Stimulated activated CD8-positive, alpha-beta memory T cell treated with anti-CD3 and anti-CD28 coated beads, Interleukin-4, amount 100 ng/mL, for 1 hour (primary cell): ENCODE data around the gene CROT.
A peak's percentile ranks its signal among the peaks of the same experiment; 100 is the strongest.

ENCODE experiments used
- DNase-seq, 2 donors: peaks; one replicate each; pipeline ENCODE4 v3.0.0-alpha.2; 2020; ENCODE audit warnings: low read depth in 2 of 2, low spot score in 1 of 2

CROT gene

DNA sequence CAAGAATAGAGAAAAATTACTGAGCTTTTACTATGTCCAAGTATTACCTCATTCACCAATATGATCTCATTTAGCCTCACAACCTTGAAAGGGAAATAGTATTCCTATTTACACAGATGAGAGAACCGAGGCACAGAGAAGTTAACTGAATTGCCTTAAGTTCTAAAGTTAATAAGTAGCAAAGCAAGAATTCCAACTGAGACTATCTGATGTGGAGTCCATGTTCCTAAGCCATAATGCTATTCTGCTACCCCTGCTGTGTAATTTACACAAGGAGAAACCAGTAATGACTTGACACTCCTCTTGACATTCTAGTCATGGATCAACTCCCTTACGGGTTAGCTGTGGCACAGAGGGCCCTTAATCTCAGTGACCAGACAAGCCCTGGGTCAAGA, 69.3 kb downstream of the CROT start:
- DNase-seq, result no peak

DNA sequence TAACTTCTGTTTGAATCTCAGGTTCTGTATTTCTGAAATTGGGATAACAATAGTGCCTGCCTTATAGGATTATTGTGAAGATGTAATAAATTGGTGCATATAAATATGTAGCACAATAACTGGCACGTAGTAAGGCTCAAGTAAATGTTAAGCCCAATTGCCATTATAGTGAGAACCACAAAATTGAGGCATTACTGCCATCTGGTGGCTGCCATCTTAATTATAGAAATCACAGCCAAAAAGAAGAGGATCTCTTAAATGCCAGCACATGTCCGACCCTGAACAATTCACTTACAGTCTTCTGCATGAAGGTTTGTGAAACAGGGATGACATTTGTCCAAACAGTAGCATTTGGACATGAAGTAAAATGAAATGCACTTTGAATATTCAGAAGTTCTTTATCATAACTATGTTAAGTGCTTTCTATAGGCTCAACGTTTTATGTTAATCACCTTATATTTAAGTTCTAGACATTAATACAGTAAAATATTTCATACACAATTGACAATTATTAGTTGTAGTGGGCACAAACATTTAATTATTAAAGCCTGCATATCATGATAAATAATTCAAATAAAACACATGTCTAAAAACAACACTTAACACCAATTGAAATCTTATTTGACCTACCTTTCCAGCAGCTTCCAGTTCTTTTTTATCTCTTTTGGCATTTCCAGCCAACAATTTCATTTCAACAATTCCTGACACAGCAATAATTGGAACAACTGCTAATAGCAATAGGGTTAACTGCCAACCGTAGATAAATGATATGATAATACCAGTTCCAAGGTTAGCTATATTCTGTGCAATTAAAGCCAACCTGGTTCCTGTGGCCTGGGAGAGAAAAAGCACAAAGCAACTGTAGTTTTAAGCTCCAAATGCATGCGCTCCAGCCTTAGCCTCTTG, 71.5 kb downstream of the CROT start:
- DNase-seq, result peak; percentile 18 to 53

DNA sequence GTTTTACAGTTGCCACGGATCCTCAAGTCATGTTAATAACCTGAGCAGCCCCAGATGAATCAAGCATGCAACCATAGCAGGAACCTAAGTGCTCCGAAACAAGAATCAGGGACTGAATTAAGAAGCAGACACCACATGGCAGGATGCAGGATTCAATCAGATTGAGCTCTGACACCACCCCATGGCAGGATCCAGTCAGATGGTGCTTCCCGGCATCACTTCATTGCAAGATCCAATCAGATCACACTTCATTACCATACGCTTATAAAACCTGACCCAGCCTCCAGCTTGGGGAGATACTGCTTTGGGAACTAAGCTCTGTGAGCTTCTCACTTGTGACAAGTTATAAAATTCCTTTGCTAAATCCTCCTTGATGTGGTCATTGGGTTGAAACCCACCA, 74.7 kb downstream of the CROT start:
- no peak for DNase-seq

DNA sequence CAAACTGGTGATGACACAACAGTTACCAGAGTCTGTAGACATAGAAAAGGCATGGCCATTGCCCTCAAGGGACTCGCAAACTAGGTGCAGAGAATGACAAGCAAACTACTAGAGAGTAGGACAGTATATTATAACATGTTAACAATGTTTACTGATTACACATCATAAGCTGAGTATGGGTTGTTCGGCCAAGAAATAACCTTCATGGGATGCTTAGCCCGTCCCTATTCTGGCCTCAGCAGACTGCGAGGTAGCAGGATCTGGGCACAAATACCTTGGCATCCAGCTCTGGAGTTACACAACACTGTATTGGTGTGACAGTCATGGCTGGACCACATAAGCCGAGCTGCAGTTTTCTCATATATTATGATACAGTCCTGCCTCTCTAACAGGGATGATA, 78.6 kb downstream of the CROT start:
- DNase-seq, result no peak

DNA sequence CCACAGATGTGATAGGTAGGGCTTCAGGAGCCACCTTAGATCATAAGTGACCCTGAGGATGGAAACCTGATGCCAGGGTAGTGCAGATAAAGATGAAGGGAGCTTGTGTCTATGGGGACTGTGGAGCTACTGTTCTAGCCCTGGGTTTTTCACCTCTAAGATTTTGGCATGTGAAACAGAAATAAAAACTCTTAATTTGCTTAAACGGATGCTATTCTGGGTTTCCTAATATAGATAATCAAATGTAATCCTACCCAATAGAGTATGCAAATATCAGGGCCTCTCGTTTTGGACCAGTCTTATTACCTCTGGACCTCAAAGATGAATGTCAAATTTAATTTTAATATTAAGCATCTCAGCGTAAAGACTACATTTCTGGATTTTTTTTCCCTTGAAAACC, 80.7 kb downstream of the CROT start:
- DNase-seq, result no peak

DNA sequence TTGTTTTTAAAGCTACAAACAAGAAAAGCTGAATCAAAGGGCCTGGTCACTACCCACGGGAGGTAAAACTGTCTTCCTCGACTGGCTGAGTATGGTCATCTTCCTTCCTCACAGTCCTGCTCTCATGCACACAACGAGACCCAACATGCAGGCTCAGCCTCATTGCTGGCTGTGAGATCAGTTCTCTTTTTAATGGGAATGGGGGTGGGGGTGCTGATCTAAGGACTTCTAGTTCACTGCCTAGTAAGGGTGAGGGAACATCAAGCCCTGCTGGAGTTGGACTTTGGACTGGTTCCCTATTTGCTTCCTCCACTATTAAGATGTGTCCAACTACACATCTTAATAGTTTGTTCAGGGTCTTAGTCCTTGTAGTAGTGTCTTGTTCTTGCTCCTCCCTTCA, 81.8 kb downstream of the CROT start:
- no peak for DNase-seq

DNA sequence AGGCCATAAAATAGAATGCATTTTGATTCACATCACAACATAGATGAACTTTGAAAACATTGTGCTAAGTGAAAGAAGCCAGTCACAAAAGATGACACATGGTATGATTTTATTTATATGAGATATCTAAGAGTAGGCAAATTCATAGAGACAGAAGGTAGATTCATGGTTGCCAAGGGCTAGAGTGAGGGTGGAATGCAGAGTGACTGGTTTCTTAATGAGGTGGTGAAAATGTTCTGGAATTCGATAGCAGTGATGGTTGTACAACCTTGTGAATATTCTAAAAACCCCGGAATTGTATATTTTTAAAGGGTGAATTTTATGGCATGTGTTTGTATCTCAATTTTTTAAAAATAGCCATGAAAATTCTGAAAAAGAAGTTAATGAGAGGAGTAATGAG, 87.1 kb downstream of the CROT start:
- DNase-seq, result no peak

DNA sequence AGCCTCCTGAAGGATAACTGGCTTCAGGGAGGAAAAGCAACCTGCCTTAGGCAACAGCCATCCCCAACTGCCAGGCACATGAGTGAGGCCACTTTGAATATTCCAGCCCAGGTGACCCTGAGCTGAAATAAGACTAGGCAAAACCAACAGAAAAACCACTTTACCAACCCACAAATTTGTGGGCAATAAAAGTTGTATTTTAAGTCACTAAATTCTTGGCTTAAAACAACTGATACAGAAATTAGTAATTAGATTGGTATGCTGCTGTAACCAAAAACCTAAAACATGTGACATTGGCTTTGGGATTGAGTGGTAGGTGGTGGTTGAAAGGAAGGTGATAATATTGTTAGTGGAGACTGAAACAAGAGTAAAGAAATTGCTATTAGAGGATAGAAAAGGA, 90.1 kb downstream of the CROT start:
- no peak for DNase-seq

DNA sequence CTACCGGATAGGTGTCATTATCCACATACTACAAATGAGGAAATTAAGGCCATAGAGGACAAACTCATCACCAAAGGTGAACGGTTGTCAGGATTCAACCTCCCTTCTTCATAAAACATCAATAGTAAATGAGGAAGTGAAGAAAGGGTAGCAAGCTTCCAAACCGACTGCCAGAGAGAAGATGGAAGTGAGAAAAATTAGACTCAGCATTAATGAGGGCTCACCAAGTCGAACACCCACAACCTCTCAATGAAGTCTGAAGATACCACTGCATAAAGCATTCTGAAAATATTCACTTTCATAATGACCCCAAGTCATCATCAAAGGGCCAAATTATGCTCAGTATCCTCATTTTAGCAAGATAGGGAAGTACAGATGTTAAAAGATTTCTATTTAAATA, 100.4 kb downstream of the CROT start:
- no peak for DNase-seq

DNA sequence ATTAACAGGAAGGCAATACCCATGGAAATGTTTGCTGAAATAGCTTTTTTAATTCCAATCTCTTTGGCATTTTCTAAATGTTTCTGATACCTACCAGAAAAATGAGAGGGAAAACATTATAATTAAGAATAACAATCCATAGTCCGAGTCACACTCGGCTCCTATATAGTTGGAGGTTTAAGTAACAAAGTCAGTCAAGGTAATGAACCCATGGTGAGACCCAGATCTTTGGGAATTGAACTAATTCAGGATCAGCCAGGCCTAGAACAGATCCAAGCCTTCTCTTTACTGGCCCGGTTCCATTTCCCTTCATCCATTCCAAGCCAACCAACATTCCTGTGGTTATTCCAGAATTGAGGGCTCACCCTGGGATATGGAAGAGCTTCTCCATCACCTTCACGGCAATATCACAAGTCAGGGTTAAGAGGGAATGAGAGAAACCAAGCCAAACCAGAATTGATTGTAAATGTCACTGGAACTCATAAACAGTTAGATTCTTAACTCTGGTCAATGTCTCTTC, 101.7 kb downstream of the CROT start:
- DNase-seq, result no peak

DNA sequence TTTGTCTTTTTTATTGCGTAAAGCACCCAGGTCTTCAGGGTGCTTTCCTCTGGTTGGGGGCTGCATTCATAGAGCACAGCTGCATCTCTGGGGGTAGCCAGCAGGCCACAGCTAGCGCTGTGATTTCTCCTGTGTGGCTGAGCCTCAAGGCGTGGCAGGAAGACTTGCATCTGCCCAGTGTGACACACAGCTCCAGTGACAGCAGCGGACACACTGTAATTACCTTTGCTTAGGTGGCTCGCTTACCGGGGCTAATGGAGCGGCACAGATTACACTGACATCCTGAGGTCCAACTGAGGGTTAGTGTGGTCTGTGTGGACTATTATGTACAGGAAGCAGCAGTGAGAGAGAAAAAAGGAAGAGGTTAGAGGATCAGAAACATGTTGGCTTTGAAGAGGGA, 102.9 kb downstream of the CROT start:
- no peak for DNase-seq
